ENCODE data around the gene UPK1B.

The UPK1B gene

DNA sequence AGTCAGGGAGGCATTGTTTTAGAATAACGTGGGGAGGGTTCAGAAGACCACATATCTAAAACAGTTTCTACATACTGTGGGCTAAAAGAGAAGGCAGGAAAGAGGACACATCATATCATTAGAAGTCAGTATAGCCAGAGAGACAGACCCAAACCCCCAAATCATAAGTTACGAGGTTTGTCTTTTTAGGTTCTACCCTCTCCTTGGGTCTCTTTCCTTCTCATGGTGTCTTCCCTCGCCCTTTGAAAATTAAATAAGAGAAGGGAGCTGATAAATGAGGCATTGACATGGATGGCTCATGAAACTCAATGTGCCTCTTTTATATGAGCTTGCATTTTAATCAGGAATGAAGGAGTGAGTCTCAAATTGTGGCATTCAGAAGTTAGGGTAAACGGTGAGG, 3.4 kb downstream of the UPK1B start:
- no peak for DNase-seq (ENCODE audit: low read depth in 2 of 2)

DNA sequence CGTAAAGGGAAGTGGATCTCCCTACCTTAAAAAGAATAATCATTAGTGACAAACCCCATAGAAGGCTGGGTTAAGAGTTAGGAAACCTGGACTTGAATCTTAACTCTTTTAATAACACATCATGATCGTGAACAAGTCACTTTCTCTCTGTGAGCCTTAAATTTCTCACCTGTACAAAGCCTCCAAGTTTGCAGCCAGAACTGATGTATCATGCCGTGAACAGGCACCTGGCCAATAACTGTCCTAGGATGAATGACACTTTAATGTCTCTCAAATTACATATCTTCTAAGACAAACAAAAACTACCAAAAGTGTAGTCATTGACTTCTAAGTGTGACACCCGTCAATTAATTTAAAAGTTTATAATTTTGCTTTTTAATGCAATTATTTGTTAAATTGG, 3.9 kb downstream of the UPK1B start:
- DNase-seq (ENCODE audit: low read depth in 2 of 2) = no peak

DNA sequence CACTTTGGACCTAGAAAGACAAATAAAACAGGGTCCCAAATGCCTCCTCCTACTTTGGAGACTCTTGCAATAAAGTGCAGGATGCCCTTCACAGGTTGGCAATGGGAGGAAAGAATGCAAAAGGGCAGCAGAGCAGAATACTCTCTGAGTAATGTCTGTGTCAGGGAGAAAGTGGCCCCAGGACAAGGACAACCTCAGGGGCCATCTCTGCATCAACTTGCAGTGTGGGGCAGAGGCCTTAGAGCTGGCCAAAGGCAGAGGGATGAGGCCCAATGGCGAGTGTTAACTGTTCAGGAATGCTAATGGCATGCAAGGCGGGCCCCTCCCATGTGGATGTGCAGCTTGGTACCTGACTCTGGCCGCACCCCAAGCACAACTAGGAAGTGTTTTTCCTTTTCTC, 8.4 kb downstream of the UPK1B start:
- no peak for DNase-seq (ENCODE audit: low read depth in 2 of 2)

DNA sequence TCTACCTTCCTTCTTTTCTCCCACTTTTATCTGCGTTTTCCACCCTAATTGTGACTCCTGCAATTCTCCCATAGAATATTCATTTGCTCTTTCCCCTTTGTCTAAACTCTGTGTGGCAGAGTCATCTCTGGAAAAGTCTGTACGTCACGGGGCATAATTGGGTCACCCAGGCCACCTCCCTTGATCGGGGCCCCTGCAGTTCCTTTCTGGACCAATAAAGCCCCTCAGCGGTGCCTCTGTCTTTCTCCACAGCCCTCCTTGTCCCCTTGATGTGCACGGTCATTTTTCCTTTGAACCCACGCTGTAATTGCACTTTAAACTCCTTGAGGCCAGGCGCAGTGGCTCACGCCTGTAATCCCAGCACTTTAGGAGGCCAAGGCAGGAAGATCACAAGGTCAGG, 10.7 kb downstream of the UPK1B start:
- no peak for DNase-seq (ENCODE audit: low read depth in 2 of 2)

DNA sequence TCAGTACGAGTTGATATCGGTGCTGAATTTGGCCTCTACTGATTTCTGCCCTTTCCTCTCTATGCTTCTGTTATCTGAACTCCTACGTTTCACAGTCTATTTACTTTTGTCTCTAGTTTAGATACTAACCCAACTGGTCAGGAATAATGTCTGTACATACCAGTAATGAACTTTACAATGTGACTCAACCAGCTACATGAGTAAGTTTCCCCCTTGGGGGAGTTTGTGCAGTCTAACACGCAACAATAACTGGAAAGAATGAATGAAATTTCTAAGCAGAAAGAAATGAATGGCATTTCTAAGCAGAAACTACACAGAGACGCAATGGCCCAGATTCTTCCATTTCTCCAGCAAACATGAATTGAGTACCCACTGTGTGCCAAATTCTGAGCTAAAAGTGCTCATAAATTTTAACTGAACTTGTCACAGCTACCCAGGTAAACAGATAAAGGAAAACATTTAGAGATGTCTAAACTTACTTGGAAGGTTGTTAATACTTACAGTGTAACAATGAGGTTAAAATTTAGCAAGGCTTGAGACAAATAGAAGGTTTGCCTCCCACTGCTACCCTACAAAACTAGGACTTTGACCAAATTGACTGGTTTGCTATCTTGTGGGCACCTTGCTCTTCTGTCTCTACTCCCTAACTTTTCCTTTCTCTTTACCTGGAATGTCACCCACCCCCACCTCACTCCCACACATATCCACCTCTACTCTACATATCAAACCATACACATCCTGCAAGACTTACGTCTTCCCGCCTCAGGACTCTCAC, 11.6 kb downstream of the UPK1B start:
- DNase-seq (ENCODE audit: low read depth in 2 of 2) = no peak

DNA sequence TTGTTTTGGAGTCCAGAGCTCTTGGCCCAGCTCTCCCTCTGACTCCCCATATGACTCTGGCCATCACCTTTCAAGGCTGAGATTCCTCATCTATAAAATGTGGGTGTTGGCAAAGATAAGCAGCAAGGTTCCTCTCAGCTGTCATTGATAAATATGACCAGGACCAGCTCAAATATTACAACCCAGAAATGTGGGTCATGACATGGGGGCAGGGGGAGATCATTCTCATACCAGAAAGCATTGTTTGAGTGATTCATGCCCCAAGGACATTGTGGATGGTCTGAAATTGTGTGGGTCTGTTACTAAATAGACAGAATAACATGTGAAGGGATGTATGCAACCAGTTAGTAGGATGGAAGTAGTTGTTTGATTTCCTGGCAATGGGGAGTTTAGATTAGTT, 13.9 kb downstream of the UPK1B start:
- DNase-seq (ENCODE audit: low read depth in 2 of 2) = no peak

DNA sequence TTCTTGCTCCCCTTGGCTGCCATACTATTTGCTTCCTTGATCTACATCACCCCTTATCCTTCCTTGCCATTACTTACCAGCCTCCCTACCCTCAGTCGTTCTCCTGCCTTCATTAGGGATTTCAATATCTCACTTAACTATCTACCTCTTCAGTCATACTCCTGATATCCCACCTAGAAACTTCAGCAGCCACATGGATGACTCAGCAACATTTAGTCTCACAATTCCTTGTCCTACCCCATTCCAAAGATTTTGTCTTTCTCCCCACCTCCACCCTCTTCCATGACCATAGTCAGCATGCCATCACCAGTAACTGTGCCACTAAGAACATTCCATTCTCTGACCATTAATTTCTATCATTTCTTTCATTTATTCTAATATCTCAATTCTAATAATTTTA, 18.4 kb downstream of the UPK1B start:
- no peak for DNase-seq (ENCODE audit: low read depth in 2 of 2)

DNA sequence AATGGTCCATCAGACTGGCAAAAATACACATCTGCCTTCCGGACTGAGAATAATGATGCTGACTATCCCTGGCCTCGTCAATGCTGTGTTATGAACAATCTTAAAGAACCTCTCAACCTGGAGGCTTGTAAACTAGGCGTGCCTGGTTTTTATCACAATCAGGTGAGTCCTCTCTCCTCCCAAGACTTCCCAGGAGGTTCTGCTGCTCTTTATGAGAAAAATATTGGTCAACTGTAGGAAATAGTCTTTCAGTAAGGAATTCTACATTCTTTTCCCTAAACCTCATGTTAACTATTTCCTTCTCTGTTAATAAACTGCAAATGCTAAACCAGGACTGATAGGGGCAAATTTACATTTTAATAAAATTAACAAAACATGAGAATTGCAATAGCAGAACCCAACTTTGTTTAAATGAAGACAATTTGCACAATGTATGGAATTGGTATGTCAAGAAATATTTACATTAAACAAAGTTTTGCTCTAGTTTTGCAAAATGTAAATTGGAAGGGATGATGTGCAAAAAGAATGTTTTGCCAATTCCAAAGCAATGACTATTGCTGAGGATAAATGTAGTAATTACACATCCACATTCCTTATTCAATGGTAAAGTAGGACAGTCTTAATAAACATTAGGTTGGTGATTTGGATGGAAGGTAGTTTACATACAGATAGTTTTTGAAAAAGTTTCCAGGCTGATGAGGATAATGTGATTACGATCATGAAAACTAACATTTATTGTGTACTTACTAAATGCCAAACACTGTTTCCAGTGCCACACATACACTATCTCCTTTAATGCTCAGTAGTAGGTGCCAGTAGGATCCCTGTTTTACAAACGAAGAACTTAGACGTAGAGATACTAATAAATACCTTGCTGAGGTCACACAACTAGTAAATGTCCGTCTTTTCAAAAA, 21.1 kb downstream of the UPK1B start:
- no peak for DNase-seq (ENCODE audit: low read depth in 2 of 2)

DNA sequence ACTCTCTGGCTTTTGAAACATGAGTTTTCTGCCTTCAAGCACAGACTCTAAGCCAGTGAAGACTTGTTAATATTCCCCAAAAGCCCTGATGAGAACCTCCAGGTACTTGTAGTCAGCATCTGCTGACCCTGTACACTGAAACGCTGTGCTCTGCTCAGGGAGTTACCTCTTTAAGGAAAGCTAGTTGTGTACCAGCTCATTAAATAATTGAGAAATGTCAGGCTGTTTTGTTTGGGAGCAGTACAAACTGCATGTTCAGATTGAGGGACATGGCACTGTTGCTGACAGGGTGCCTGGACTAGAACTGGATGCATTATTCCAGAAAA, 21.7 kb downstream of the UPK1B start:
- no peak for DNase-seq (ENCODE audit: low read depth in 2 of 2)

DNA sequence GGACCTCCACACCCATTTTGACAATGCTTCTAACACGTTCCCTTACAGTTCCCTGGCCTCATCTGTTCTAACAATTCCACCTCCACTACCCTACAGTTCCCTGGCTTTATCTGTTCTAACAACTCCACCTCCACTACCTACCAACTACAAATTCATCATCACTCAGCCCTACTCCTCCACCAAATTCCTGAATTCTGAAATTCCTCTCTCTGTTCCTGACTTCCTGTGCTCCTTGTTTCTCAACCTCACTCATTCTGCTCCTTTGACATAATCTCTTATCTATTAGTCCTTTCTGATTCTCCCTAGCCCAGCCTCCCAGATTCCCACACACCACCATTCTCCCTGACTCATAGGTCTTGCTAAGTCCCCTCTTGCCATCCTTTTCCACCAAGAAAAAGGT, 22.5 kb downstream of the UPK1B start:
- DNase-seq (ENCODE audit: low read depth in 2 of 2) = no peak

DNA sequence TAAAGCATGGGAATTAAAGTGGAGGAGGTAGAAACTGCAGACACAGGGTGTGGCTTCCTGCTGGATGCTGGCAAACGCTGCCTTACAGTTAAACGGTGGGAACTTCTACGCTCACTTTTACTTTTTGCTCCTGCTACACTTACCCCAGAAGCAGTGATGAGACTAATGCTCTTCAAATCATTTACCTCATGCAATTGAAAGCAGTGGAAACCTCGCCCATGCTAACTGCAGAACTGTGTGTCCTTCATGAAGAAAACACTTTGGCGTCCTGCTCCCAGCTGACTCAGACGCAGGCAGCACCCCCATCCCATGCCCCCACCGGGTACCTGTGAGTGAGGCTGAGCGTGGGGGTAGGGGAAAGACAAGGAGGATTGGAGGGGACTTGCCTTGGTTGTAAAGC, 31.8 kb downstream of the UPK1B start:
- no peak for DNase-seq (ENCODE audit: low read depth in 2 of 2)

DNA sequence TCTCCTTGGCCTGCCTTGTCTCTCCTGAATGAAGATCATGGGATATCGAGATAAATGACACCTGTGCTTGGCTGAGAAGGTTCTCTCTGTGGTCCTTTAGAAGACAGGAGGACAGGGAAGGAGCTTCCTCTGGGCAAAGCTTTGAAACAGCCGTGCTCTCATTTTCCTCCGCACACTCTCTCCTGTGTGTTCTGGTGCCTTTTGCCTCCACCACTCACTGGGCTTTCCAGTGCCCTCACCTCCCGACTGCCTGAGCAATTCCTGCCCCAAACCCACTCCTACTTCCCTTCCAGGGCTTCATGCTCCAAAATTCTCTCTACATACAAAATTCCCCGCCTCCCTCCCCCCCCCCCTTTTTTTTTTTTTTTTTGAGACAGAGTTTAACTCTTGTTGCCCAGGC, 32.3 kb downstream of the UPK1B start:
- no peak for DNase-seq (ENCODE audit: low read depth in 2 of 2)

DNA sequence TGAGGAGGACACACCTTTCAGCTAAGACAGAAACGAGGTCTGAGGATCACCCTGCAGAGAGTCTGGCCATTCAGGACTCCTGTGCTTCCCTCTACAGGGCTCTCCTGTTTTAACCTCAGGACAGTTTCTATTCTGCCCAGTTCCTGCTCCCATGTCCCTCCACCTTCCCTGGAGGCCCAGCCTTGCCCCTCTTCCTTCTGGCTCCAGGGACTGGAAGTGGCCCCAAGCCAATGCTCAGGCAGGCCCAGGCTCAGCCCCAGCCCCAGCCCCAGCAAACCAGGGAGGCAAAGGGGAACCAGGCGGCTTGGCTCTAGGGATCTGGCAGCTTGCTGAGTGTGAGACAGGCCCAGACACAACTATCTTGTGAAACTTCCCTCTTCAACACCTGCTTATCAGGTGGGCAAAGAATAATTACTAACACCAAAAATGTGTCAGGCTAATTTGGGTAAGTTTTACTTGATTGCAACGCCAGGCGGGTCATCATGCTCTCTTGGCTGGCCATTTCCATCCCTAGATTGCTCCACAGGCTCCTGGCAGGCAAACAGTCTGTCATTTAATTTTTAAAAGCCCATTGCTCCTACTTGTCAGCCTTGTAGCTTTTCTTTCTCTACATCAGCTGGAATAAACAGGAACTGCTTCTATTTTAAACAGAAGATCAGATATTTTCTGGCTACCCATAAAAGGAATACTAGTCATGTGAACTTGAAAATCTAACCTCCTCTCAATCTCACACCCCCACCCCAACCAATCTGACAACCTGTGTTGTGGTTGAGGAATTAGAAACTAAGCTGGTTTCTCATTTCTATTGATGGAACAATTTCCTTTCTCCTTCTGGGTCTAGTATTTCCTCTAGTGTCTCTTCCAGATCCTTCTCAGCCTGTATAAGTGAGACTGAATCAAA, 33.5 kb downstream of the UPK1B start:
- no peak for DNase-seq (ENCODE audit: low read depth in 2 of 2)

DNA sequence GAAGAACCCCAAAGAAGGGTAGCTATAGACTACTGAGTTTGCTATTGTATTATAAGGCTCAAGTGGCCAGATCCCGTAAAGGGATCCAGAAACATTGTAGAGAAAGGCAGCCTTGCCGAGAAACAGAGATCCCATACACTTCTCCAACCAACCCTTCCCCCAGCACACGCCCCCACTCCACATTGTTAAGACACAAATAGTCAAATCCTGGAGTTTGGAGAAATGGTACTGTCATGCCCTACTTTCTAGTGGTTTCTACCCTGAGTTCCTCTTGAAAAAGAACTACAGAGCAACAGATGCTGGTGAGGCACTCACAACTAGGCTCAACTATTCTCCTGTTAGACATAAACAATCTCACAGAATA, 34.1 kb downstream of the UPK1B start:
- no peak for DNase-seq (ENCODE audit: low read depth in 2 of 2)

DNA sequence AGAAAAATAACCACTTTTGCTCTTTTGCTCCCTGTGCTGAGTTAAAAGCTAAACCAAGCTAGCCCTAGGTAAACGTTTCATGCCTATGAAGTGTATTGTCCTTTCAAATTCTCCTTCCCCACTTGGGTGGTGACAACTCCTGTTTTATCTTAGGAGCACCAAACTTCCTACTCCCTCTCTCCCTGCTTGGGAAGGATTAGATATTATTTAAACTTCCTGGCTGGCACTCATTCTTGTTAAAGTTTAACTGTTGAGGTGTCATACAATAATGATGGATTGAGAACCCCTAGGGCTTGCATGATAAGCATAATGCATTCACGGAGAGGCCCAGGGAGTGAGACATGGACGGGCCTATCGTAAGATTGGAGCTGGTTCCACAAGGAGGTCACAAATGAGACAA, 37.8 kb downstream of the UPK1B start:
- DNase-seq (ENCODE audit: low read depth in 2 of 2) = no peak

DNA sequence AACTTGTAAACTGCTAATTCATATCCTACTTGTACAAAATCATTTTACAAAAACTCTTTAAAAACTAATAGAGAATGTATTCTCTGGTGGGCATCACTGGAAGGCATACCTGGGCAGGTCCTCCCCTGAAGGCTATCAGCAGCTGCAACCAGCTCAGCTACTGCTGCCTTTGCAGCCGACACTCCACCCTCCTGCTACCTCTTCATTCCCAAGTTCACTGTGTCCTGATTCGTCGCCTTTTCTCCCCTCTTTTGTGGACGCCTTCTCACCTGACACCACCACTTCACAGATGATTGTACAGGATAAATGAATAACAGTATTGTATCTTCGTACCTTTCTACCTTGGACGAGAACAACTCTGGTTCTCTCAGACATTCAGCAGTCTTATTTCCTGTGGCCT, 38.4 kb downstream of the UPK1B start:
- no peak for DNase-seq (ENCODE audit: low read depth in 2 of 2)

DNA sequence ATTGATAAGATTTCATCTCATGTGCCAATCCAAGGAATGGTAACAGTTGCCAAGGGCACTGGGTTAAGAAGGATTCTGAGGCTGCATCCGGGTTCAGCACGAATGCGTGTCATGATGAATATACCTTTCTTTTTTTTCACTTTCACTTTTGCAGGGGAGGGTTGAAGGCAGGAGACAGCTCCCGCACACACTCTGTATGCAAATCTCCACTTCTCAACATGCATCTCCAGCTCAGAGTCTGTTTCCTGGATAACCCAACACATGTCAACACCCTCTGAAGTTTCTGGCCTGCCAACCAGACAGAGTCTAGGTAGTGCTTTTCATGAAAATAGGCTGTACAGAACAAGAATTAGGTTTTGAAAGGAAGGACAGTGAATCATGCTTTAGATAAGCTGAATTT, 45.7 kb downstream of the UPK1B start:
- no peak for DNase-seq (ENCODE audit: low read depth in 2 of 2)

DNA sequence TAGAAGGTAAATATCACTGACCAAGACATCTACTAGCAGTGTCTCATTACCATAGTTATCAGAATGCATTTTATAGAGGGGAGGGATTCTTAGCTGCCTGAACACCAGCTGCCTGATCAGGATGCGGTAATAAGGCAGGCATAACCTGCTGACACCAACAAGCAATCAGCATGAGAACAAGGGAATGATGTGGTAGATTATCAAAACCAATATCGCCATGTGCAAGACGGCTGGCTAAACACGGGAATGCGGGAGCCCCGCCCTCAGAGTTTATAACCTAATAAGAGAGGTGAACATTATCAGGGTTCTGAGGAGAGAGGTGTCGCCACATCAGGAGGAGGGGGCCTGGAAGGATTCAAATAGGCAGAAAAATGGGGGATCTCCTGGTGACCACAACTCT, 46.8 kb downstream of the UPK1B start:
- no peak for DNase-seq (ENCODE audit: low read depth in 2 of 2)

DNA sequence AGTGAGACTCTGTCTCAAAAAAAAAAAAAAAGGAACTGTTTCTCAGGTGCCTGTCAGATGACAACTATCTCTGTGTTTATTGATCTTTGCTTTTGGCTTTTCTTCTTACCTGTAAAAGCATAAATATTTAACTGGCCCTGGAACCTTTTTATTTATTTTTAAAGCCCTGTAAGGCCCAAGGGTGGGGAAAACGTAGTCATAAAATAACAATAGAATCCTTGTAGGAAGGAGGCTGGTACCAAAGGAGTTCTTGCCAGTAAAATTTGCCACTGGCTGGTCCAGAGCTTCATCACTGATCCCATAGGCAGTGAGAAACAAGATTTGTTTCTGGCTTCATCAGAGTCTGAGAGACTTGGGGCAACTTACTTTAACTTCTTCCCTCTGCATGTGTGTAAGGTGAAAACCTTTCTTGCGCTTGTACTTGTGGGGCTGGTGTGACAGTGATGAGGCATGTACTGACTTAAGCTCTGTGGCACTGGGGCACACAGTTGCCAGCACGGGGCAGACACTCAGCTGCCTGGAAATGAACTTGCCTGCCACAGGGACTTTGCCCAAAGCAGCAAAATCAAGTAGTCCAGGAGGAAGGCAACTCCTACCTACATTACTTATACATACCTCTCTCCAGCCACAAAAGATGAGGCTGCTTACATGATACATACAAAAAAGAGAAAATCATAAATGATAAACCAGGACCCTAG, 47.7 kb downstream of the UPK1B start:
- no peak for DNase-seq (ENCODE audit: low read depth in 2 of 2)

DNA sequence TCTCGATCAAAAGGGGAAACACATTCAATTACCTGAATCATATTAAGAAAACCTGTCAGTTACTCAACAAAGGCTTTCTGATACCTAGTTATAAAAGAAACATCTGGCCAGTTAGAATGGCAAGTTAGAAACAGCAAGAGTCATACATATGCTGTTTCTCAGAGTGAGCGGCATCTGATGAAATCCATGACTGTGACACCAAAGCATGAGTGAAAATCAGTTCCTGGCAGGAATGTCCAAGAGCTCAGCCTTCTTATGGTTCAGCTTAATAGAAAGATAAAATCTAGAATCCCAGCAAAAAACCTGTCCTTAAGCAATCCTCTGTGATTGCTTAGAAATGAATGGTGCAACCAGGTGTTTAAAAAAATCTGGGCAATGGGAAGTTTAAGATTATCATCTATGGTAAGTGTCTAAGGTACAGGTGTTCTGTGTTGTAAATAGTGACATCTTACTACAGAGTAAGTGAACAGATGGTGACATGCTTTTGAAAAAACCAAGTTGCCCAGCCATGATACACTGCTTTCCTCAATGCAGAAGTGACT, 48.5 kb downstream of the UPK1B start:
- no peak for DNase-seq (ENCODE audit: low read depth in 2 of 2)

DNA sequence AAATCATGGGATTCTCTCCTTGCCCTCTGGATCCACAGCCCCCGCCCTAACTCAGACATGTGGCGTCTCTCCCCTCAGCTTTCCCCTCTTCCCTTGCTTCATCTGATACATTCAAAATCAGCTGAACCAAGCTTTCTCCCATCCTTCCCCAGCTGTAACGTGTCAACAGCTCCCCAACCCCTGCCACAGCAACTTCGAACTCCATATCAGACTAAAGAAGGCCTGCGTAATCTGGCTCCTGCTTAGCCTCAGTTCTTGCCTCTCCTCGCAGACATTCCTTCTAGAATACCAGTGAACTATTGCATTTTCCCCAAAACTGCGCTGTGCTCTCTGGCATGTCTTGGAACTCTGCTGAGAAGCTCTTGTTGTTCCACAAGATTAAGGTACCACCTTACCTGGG, 49.0 kb downstream of the UPK1B start:
- no peak for DNase-seq (ENCODE audit: low read depth in 2 of 2)

DNA sequence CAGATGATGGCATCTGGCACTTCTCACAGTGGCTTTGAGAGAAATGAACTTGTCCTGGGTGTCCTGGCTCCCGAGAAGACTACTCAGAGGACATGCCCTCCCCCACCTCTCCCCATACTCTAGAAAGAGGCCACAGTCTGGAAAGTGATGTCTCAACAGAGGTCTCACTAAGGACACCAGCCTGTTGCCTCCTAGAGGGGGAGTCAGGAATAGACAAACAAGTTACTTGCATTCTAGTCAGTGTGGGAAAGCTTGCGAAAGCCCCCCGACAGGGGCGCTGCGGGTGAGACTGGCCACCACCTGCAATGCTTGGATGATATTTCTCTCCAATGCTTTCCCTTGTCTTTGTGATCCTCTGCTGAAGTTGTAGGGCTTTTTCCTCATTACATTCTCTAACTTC, 50.1 kb downstream of the UPK1B start:
- no peak for DNase-seq (ENCODE audit: low read depth in 2 of 2)

Data from stimulated activated CD4-positive, alpha-beta T cell treated with anti-CD3 and anti-CD28 coated beads, Interleukin-12 subunit alpha, Interleukin-12 subunit beta, amount 100 ng/mL, for 24 hours (primary cell).